Liver (tissue), 9 donors: ENCODE data around the gene CAPN2. TPM values are rescaled to one million over a fixed set of nuclear protein-coding genes. Genes with fewer than 3 reads are reported as not detected.

ENCODE experiments used
- DNase-seq: peaks from one replicate; pipeline ENCODE4 v3.0.0-alpha.2; 2017; ENCODE audit warnings: low spot score
- H3K27ac ChIP-seq, 2 donors: one replicate each; pipeline ENCODE4 v1.7.0; 2013; ENCODE audit warnings: inconsistent platforms in 2 of 2, low read length in 2 of 2, control low read depth in 1 of 2, low read depth in 1 of 2, mild to moderate bottlenecking in 1 of 2
- H3K27me3 ChIP-seq, 4 donors: one replicate each; pipeline versions ENCODE4 v1.6.1 to v1.7.0; 2013; ENCODE audit warnings: low read length in 3 of 4, inconsistent platforms in 1 of 4, mild to moderate bottlenecking in 1 of 4, moderate library complexity in 1 of 4; ENCODE audit not compliant: control insufficient read depth in 4 of 4, insufficient read depth in 4 of 4
- H3K36me3 ChIP-seq, 4 donors: one replicate each; pipeline versions ENCODE4 v1.6.1 to v1.7.0; 2013; ENCODE audit warnings: low read length in 3 of 4, mild to moderate bottlenecking in 3 of 4, low read depth in 1 of 4, moderate library complexity in 1 of 4; ENCODE audit not compliant: control insufficient read depth in 4 of 4, insufficient read depth in 3 of 4
- H3K4me1 ChIP-seq, 4 donors: one replicate each; pipeline versions ENCODE4 v1.6.1 to v1.7.0; 2013; ENCODE audit warnings: low read length in 3 of 4, mild to moderate bottlenecking in 3 of 4, moderate library complexity in 1 of 4; ENCODE audit not compliant: control insufficient read depth in 4 of 4, insufficient read depth in 4 of 4
- H3K4me3 ChIP-seq, 3 donors: one replicate each; pipeline versions ENCODE4 v1.6.1 to v1.7.0; 2013; ENCODE audit warnings: low read length in 3 of 3, control low read depth in 1 of 3, low read depth in 1 of 3, mild to moderate bottlenecking in 1 of 3
- H3K9ac ChIP-seq, 2 donors: one replicate each; pipeline ENCODE4 v1.7.0; 2013; ENCODE audit warnings: low read length in 2 of 2, mild to moderate bottlenecking in 2 of 2, moderate library complexity in 2 of 2, control low read depth in 1 of 2, low read depth in 1 of 2
- H3K9me3 ChIP-seq, 4 donors: one replicate each; pipeline versions ENCODE4 v1.6.1 to v1.7.0; 2013; ENCODE audit warnings: low read length in 3 of 4; ENCODE audit not compliant: control insufficient read depth in 4 of 4
- EGR1 ChIP-seq, 2 donors: IDR thresholded peaks; 2 replicates each; pipeline ENCODE4 v1.6.1; 2016 to 2018; ENCODE audit warnings: antibody characterized with exemption in 2 of 2, low read depth in 2 of 2
- FOXA1 ChIP-seq: IDR thresholded peaks from 2 replicates; pipeline ENCODE4 v1.6.1; 2016; ENCODE audit warnings: antibody characterized with exemption
- FOXA2 ChIP-seq: IDR thresholded peaks from 2 replicates; pipeline ENCODE4 v1.6.1; 2016; ENCODE audit warnings: antibody characterized with exemption
- GABPA ChIP-seq, 2 donors: IDR thresholded peaks in 1 of 2; conservative IDR thresholded peaks in 1 of 2; 2 replicates each; pipeline ENCODE4 v1.6.1; 2016; ENCODE audit warnings: antibody characterized with exemption in 2 of 2, mild to moderate bottlenecking in 1 of 2, moderate library complexity in 1 of 2
- HNF4A ChIP-seq, 2 donors: conservative IDR thresholded peaks; 2 replicates each; pipeline ENCODE4 v1.6.1; 2016; ENCODE audit warnings: antibody characterized with exemption in 2 of 2, mild to moderate bottlenecking in 2 of 2
- HNF4G ChIP-seq: IDR thresholded peaks from 2 replicates; pipeline ENCODE4 v1.6.1; 2016; ENCODE audit warnings: antibody characterized with exemption
- JUND ChIP-seq, 2 donors: IDR thresholded peaks; 2 replicates each; pipeline ENCODE4 v1.6.1; 2016; ENCODE audit warnings: antibody characterized with exemption in 2 of 2
- NR2F2 ChIP-seq: IDR thresholded peaks from 2 replicates; pipeline ENCODE4 v1.6.1; 2016; ENCODE audit warnings: antibody characterized with exemption
- RAD21 ChIP-seq, 2 donors: IDR thresholded peaks; 2 replicates each; pipeline ENCODE4 v1.6.1; 2016; ENCODE audit warnings: antibody characterized with exemption in 2 of 2, mild to moderate bottlenecking in 2 of 2
- SP1 ChIP-seq: IDR thresholded peaks from 2 replicates; pipeline ENCODE4 v1.6.1; 2018; ENCODE audit warnings: antibody characterized with exemption, mild to moderate bottlenecking
- TAF1 ChIP-seq: conservative IDR thresholded peaks from 2 replicates; pipeline ENCODE4 v1.6.1; 2016; ENCODE audit warnings: antibody characterized with exemption, mild to moderate bottlenecking
- YY1 ChIP-seq: IDR thresholded peaks from 2 replicates; pipeline ENCODE4 v1.6.1; 2016; ENCODE audit warnings: antibody characterized with exemption, mild to moderate bottlenecking
- WGBS: extraction: QIAGEN DNeasy Blood & Tissue Kit; methylation state at CpG from one replicate; pipeline ENCODE4 v1.1.7; 2013; 5-methylcytosine and 5-hydroxymethylcytosine counted together
- polyA plus RNA-seq, 2 donors: library from polyadenylated mRNA; stranded (reverse) in 1 of 2; unstranded in 1 of 2; fragments of 200-250 nt in 1 of 2; fragments of >200 nt in 1 of 2; fragmentation: Nextera tagmentation in 1 of 2; extraction: Ambion mirVana in 1 of 2; gene quantifications; one replicate each; pipeline versions ENCODE4 v1.2.1 to v1.2.3, GENCODE V29; 2013 to 2015
- total RNA-seq, 2 donors: library from RNA; depleted of rRNA; stranded (reverse); fragments of >200 nt; gene quantifications; one replicate each; pipeline ENCODE4 v1.2.3, GENCODE V29; 2014
- TF ChIP-seq, protein P1 (sequence below): IDR thresholded peaks from 2 replicates; pipeline ENCODE4 v1.6.1; 2016; ENCODE audit warnings: antibody characterized with exemption
- TF ChIP-seq, protein P2 (sequence below): IDR thresholded peaks from 2 replicates; pipeline ENCODE4 v1.6.1; 2016; ENCODE audit warnings: antibody characterized with exemption
- TF ChIP-seq, protein P3 (sequence below): IDR thresholded peaks from 2 replicates; pipeline ENCODE4 v1.6.1; 2016; ENCODE audit warnings: antibody characterized with exemption
- TF ChIP-seq, protein P4 (sequence below): fragments of 150-350 bp; IDR thresholded peaks from 2 replicates; pipeline ENCODE4 v1.5.1; 2017; ENCODE audit warnings: improper control_type of control experiment, low read depth, low read length; ENCODE audit not compliant: missing input control
- TF ChIP-seq, protein P5 (sequence below): IDR thresholded peaks from 2 replicates; pipeline ENCODE4 v1.6.1; 2016; ENCODE audit warnings: antibody characterized with exemption, mild to moderate bottlenecking
- donor health status: healthy.
- donor health status: healthy.
- donor health status: healthy.
- donor health status: healthy.
- donor health status: healthy.

Gene CAPN2
- total and polyA plus RNA-seq, 4 donors, result 11.2 to 20.7 (median 15.5) TPM

DNA sequence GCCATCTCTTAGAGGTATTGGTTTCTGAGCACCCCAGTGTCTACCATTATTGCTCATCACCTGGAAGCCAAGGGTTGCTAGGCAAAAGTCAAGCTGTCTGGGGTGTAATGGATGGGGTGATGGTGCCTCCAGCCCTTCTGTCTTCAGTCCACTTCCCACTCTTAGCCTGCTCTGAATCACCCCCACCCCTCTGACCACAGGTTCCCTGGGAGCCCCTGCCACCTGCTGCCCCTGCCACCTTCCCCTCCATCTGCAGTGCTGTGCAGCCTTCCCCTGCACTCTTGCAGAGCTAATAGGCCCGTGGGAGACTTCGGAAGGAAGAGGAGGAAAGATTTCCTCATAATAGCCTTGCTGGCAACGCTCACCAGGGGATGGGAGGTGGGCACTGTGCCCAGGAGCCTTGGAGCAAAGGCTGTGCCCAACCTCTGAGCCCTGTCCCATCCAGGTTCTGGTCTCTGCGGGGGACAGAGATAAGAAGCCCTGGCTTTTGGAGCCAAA, 35.5 kb downstream of the CAPN2 start:
- Histone ChIP-seq H3K4me1 (peaks cover 0 to 12% (median 7%) of the 10 kb centered on the region in 4 donors), H3K36me3 (peaks cover 0 to 8% (median 4%) of the 10 kb centered on the region in 4 donors), H3K9ac (no peak overlapping the region), H3K4me3 (no peak overlapping the region), H3K9me3 (no peaks in the 10 kb centered on the region), H3K27me3 (no peaks in the 10 kb centered on the region), H3K27ac (no peak overlapping the region)
- DNase-seq, result no peak
- TF ChIP-seq JUND (IDR thresholded peaks at IDR 0.05) (no peak), TAF1 (no peak), FOXA1 (no peak), HNF4G (no peak), GABPA (IDR thresholded peaks at IDR 0.05 in 1 of 2, conservative IDR thresholded peaks at IDR 0.05 in 1 of 2) (no peak)
- TF ChIP-seq, protein P1, sequence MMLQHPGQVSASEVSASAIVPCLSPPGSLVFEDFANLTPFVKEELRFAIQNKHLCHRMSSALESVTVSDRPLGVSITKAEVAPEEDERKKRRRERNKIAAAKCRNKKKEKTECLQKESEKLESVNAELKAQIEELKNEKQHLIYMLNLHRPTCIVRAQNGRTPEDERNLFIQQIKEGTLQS, result no peak
- WGBS, result 59% methylated on average over 4 of the region's 4 CpGs

DNA sequence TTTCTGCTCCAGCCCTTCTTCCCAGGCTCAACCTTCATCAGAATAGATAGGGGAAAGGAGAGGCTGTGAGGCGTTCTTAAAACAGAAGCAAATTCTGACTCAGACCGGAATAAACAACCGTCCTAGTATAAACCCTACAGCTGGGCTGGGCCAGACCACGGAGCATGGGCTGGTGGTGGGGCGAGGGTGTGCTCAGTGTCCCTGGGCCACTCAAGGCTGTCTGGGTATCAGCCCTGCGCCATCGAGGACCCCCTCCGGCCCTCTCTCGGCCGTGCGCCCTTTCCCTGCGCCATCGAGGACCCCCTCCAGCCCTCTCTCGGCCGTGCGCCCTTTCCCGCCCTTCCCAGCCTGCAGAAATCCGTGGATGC, 36.0 kb downstream of the CAPN2 start:
- Histone ChIP-seq H3K36me3 (peaks cover 0 to 12% (median 6%) of the 10 kb centered on the region in 4 donors), H3K4me3 (peak overlapping the region in 2 of 3 donors; percentile 56 to 73), H3K9me3 (no peaks in the 10 kb centered on the region), H3K4me1 (peaks cover 0 to 12% (median 7%) of the 10 kb centered on the region in 4 donors), H3K27ac (peak overlapping the region in 1 of 2 donors; percentile 51), H3K27me3 (no peaks in the 10 kb centered on the region), H3K9ac (no peak overlapping the region)
- no peak for DNase-seq
- TF ChIP-seq EGR1 (IDR thresholded peaks at IDR 0.05; ENCODE audit: low read depth in 2 of 2) (no peak), RAD21 (IDR thresholded peaks at IDR 0.05) (no peak), JUND (IDR thresholded peaks at IDR 0.05) (no peak), YY1 (no peak), NR2F2 (no peak), FOXA1 (no peak)
- TF ChIP-seq, protein P2, sequence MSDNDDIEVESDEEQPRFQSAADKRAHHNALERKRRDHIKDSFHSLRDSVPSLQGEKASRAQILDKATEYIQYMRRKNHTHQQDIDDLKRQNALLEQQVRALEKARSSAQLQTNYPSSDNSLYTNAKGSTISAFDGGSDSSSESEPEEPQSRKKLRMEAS, result no peak
- WGBS, result 56% methylated on average over 18 of the region's 18 CpGs

DNA sequence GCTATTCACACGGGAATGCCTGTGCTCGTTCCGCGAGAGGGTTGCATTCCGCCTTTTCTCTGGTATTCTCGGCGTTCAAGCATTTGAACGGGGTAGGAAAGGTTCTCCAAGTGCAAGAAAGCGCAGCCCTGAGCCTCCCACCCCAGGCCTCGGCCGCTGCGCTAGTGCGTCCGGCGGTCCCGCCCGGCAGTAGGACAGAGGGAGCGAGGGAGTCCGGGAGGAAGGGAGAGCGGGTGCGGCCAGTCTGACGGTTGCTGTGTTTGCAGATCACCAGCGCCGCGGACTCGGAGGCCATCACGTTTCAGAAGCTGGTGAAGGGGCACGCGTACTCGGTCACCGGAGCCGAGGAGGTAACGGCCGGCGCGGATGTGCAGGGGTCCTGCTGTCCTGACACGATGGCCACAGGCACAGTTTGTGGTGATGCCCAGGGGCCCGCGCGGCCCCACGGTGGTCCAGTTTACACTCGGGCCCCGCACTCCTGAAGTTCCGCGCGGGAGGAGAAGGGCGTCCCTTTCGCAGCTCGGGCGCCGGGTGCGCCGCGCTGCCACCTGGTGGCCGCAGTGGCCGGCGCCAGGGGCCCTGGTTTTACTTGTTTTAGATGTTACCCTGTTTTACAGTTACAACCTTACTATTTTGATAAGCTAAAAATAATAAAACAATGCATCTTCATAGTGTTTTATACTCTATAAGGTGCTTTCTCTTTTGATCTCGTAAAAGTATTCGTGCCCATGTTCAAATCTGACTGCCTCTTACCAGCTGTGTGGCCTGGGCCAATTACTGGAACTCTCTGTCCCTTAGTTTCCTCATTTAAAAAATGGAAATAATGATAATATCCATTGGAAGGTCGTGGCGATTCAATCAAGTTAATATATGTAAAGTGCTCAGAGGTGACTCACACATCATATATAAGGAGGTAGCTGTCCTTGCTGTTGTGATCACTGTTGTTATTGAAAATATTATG, 36.7 kb downstream of the CAPN2 start:
- WGBS, result 7% methylated on average over 61 of the region's 61 CpGs
- TF ChIP-seq FOXA2, result no peak
- peak; percentile 87 to 89 for TF ChIP-seq RAD21 (IDR thresholded peaks at IDR 0.05)
- TF ChIP-seq, protein P3, sequence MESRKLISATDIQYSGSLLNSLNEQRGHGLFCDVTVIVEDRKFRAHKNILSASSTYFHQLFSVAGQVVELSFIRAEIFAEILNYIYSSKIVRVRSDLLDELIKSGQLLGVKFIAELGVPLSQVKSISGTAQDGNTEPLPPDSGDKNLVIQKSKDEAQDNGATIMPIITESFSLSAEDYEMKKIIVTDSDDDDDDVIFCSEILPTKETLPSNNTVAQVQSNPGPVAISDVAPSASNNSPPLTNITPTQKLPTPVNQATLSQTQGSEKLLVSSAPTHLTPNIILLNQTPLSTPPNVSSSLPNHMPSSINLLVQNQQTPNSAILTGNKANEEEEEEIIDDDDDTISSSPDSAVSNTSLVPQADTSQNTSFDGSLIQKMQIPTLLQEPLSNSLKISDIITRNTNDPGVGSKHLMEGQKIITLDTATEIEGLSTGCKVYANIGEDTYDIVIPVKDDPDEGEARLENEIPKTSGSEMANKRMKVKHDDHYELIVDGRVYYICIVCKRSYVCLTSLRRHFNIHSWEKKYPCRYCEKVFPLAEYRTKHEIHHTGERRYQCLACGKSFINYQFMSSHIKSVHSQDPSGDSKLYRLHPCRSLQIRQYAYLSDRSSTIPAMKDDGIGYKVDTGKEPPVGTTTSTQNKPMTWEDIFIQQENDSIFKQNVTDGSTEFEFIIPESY, result no peak
- TF ChIP-seq, protein P4, sequence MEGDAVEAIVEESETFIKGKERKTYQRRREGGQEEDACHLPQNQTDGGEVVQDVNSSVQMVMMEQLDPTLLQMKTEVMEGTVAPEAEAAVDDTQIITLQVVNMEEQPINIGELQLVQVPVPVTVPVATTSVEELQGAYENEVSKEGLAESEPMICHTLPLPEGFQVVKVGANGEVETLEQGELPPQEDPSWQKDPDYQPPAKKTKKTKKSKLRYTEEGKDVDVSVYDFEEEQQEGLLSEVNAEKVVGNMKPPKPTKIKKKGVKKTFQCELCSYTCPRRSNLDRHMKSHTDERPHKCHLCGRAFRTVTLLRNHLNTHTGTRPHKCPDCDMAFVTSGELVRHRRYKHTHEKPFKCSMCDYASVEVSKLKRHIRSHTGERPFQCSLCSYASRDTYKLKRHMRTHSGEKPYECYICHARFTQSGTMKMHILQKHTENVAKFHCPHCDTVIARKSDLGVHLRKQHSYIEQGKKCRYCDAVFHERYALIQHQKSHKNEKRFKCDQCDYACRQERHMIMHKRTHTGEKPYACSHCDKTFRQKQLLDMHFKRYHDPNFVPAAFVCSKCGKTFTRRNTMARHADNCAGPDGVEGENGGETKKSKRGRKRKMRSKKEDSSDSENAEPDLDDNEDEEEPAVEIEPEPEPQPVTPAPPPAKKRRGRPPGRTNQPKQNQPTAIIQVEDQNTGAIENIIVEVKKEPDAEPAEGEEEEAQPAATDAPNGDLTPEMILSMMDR, result peak; percentile 91
- TF ChIP-seq HNF4A (conservative IDR thresholded peaks at IDR 0.05), result no peak
- TF ChIP-seq FOXA1, result no peak
- TF ChIP-seq SP1, result no peak
- TF ChIP-seq, protein P5, sequence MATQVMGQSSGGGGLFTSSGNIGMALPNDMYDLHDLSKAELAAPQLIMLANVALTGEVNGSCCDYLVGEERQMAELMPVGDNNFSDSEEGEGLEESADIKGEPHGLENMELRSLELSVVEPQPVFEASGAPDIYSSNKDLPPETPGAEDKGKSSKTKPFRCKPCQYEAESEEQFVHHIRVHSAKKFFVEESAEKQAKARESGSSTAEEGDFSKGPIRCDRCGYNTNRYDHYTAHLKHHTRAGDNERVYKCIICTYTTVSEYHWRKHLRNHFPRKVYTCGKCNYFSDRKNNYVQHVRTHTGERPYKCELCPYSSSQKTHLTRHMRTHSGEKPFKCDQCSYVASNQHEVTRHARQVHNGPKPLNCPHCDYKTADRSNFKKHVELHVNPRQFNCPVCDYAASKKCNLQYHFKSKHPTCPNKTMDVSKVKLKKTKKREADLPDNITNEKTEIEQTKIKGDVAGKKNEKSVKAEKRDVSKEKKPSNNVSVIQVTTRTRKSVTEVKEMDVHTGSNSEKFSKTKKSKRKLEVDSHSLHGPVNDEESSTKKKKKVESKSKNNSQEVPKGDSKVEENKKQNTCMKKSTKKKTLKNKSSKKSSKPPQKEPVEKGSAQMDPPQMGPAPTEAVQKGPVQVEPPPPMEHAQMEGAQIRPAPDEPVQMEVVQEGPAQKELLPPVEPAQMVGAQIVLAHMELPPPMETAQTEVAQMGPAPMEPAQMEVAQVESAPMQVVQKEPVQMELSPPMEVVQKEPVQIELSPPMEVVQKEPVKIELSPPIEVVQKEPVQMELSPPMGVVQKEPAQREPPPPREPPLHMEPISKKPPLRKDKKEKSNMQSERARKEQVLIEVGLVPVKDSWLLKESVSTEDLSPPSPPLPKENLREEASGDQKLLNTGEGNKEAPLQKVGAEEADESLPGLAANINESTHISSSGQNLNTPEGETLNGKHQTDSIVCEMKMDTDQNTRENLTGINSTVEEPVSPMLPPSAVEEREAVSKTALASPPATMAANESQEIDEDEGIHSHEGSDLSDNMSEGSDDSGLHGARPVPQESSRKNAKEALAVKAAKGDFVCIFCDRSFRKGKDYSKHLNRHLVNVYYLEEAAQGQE, result peak; percentile 16
- TF ChIP-seq, protein P1, result no peak
- no peak for TF ChIP-seq NR2F2
- no peak for TF ChIP-seq GABPA (IDR thresholded peaks at IDR 0.05 in 1 of 2, conservative IDR thresholded peaks at IDR 0.05 in 1 of 2)
- TF ChIP-seq YY1, result peak; percentile 67
- H3K4me3 ChIP-seq, result peak overlapping the region; percentile 44 to 73 (median 56)
- H3K27me3 ChIP-seq, result no peaks in the 10 kb centered on the region
- peaks cover 0 to 12% (median 6%) of the 10 kb centered on the region in 4 donors for H3K36me3 ChIP-seq
- peak overlapping the region; percentile 30 to 47 for H3K9ac ChIP-seq
- peaks cover 0 to 12% (median 7%) of the 10 kb centered on the region in 4 donors for H3K4me1 ChIP-seq
- H3K9me3 ChIP-seq, result no peaks in the 10 kb centered on the region
- H3K27ac ChIP-seq, result peak overlapping the region; percentile 22 to 51
- peak; percentile 78 for DNase-seq
